ENCODE data around the gene ARMH4.

ARMH4 gene

DNA sequence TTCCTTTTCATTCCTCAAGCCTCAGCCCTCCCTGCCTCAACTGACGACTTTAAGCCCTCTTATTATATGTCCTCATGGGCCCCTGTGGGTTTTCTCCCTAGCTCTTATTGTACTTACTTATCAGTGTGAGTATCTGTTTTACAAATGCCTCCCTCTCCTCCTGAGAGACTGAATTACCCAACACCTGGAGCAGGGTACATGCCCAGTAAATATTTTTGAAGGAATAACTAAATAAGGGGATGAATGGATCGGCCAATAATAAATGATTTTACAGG is 190.3 kb downstream of the ARMH4 start:
- TF ChIP-seq SUZ12 (IDR thresholded peaks at IDR 0.05; ENCODE audit: extremely low read depth, insufficient read depth, insufficient read length) (no peak), ZNF274 (IDR thresholded peaks at IDR 0.05; ENCODE audit: low read depth, low read length) (no peak), YY1 (IDR thresholded peaks at IDR 0.05; ENCODE audit: insufficient read depth, insufficient read length) (no peak)
- Histone ChIP-seq H3K4me1 (ENCODE audit: insufficient read depth, insufficient read length) (peaks cover 3% of the 10 kb centered on the region), H3K36me3 (ENCODE audit: insufficient read depth, insufficient read length, low read length) (no peaks in the 10 kb centered on the region), H3K9ac (ENCODE audit: insufficient read length, low read depth) (no peak overlapping the region), H3K27me3 (ENCODE audit: insufficient read depth, insufficient read length) (no peaks in the 10 kb centered on the region), H3K4me3 (ENCODE audit: insufficient read length, low read depth) (no peak overlapping the region), H3K9me3 (ENCODE audit: insufficient read depth, low read length) (no peaks in the 10 kb centered on the region)
- DNase-seq (ENCODE audit: low read depth, low spot score), result no peak

DNA sequence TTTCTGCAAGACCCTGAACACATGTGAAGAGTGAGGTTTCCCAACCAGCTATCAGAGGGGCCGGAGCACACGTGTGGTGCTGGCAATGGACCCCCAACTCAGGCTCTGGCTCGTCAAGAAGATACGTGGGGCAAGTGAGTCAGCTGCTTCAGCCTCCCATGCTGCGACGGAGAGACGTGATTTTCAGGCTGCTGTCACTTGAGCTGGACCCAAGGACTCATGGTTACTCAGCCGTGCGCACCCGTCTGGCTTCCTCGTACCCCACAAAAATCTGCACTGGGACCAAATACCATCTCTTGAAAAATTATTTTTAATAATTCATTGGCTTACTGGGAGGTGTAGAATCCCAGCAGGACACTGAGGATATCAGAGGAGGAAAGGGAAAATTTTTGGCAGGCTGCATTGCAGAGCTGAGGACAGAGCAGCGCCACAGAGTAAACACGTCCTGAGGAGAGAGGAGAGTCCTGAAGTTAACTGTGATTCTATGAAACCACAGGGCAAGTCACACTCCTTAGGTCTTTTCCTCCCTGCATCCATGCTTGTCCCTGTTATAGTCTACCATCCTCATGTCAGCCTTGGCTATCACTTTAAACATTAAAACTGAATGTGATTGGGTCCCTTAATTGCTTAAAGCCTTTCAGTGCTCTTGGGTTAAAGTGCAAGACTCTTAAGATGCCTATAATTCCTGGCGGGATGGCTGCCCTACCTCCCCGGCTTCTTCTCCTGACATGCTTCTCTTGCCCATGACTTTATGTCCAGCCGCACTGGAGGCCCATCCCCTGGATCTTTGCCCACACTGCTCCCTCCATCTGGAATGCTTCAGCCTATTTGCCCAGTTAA is 190.8 kb downstream of the ARMH4 start:
- H3K27me3 ChIP-seq (ENCODE audit: insufficient read depth, insufficient read length), result no peaks in the 10 kb centered on the region
- DNase-seq (ENCODE audit: low read depth, low spot score), result no peak
- no peaks in the 10 kb centered on the region for H3K36me3 ChIP-seq (ENCODE audit: insufficient read depth, insufficient read length, low read length)
- H3K9me3 ChIP-seq (ENCODE audit: insufficient read depth, low read length), result no peaks in the 10 kb centered on the region
- no peak overlapping the region for H3K4me3 ChIP-seq (ENCODE audit: insufficient read length, low read depth)
- TF ChIP-seq SUZ12 (IDR thresholded peaks at IDR 0.05; ENCODE audit: extremely low read depth, insufficient read depth, insufficient read length) (no peak), ZNF274 (IDR thresholded peaks at IDR 0.05; ENCODE audit: low read depth, low read length) (no peak), YY1 (IDR thresholded peaks at IDR 0.05; ENCODE audit: insufficient read depth, insufficient read length) (no peak)
- peaks cover 3% of the 10 kb centered on the region for H3K4me1 ChIP-seq (ENCODE audit: insufficient read depth, insufficient read length)
- H3K9ac ChIP-seq (ENCODE audit: insufficient read length, low read depth), result no peak overlapping the region

DNA sequence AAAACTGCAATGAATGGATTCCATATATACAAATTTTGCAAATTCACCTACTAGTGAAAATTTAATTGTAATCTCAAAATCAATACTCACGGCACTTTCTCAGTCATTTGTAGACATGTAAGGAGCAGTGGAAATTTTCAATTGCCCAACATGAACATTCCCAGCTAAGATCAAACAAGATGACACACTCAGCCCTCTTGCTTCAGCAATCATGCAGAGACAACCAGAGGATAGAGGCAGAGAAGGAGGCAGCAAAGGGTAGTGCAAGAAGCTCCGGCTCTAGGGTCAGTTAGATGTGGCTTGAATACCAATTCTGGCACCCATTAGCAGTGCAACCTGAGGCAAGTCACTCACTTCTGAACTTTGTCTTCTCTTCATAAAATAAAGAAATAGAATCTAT is 194.6 kb downstream of the ARMH4 start:
- Histone ChIP-seq H3K36me3 (ENCODE audit: insufficient read depth, insufficient read length, low read length) (no peaks in the 10 kb centered on the region), H3K9ac (ENCODE audit: insufficient read length, low read depth) (no peak overlapping the region), H3K27me3 (ENCODE audit: insufficient read depth, insufficient read length) (no peaks in the 10 kb centered on the region), H3K4me1 (ENCODE audit: insufficient read depth, insufficient read length) (peaks cover 3% of the 10 kb centered on the region), H3K9me3 (ENCODE audit: insufficient read depth, low read length) (no peaks in the 10 kb centered on the region; the same call in 1 of the 2 replicates), H3K4me3 (ENCODE audit: insufficient read length, low read depth) (no peak overlapping the region)
- TF ChIP-seq YY1 (IDR thresholded peaks at IDR 0.05; ENCODE audit: insufficient read depth, insufficient read length), result no peak
- no peak for TF ChIP-seq ZNF274 (IDR thresholded peaks at IDR 0.05; ENCODE audit: low read depth, low read length)
- TF ChIP-seq SUZ12 (IDR thresholded peaks at IDR 0.05; ENCODE audit: extremely low read depth, insufficient read depth, insufficient read length), result no peak
- no peak for DNase-seq (ENCODE audit: low read depth, low spot score)
